WTC11 (cell line): ENCODE data around the gene SNX8. TPM values are rescaled to one million over a fixed set of nuclear protein-coding genes. Genes with fewer than 3 reads are reported as not detected.
A peak's percentile ranks its signal among the peaks of the same experiment; 100 is the strongest.

Experiments used
- ATAC-seq: fragments of 200-7000 bp; cut with Tn5 transposase; 2 replicates; pipeline ENCODE4 v1.10.0; 2021; ENCODE audit warnings: mild to moderate bottlenecking, moderate library complexity
- CTCF ChIA-PET: fragments of 300-600 bp; sonication (Branson Sonifier 250); formaldehyde crosslinking; loops from one replicate; lab custom pipeline; 2021; ENCODE audit warnings: antibody characterized with exemption; lab: Charles Lee
- POLR2A ChIA-PET: fragments of 350-600 bp; sonication (Branson Sonifier 250); formaldehyde crosslinking; loops from one replicate; lab custom pipeline; 2021; ENCODE audit warnings: antibody characterized with exemption; lab: Charles Lee
- DNase-seq: peaks from one replicate; pipeline ENCODE4 v3.0.0; 2021; ENCODE audit warnings: low spot score
- H3K27ac Mint-ChIP-seq: 2 replicates; pipeline ENCODE4 v1.8.0; 2021; ENCODE audit warnings: mixed read lengths
- H3K27me3 Mint-ChIP-seq: 2 replicates; pipeline ENCODE4 v1.8.0; 2021; ENCODE audit warnings: low read depth, mild to moderate bottlenecking, moderate library complexity, mixed read lengths
- H3K36me3 Mint-ChIP-seq: 2 replicates; pipeline ENCODE4 v1.8.0; 2021; ENCODE audit warnings: mixed read lengths
- H3K4me1 Mint-ChIP-seq: 2 replicates; pipeline ENCODE4 v1.8.0; 2022; ENCODE audit warnings: mixed read lengths
- H3K4me3 Mint-ChIP-seq: 2 replicates; pipeline ENCODE4 v1.8.0; 2021; ENCODE audit warnings: mild to moderate bottlenecking, moderate library complexity, mixed read lengths
- H3K9me3 Mint-ChIP-seq: 2 replicates; pipeline ENCODE4 v1.8.0; 2021; ENCODE audit warnings: mixed read lengths
- AR ChIP-seq: fragments of 250-450 bp; sonication (Bioruptor Pico); IDR thresholded peaks from 2 replicates; pipeline ENCODE4 v1.9.0; 2021; ENCODE audit warnings: mild to moderate bottlenecking
- ARID4B ChIP-seq: sonication (generic); formaldehyde crosslinking; IDR thresholded peaks from 2 replicates; pipeline ENCODE4 v1.8.0; 2023; ENCODE audit warnings: missing genetic modification reagents, mild to moderate bottlenecking, borderline replicate concordance
- ATF2 ChIP-seq: sonication (generic); formaldehyde crosslinking; IDR thresholded peaks from 2 replicates; pipeline ENCODE4 v1.8.1; 2022; ENCODE audit warnings: low read depth, missing genetic modification reagents, borderline replicate concordance
- ATF6 ChIP-seq: sonication (generic); formaldehyde crosslinking; IDR thresholded peaks from 2 replicates; pipeline ENCODE4 v1.8.1; 2023; ENCODE audit warnings: mild to moderate bottlenecking, missing genetic modification reagents
- GTF2I ChIP-seq: fragments of 250-450 bp; sonication (Bioruptor Pico); conservative IDR thresholded peaks from 2 replicates; pipeline ENCODE4 v1.4.0; 2021; ENCODE audit warnings: mild to moderate bottlenecking
- IRF2 ChIP-seq: sonication (generic); formaldehyde crosslinking; IDR thresholded peaks from 2 replicates; pipeline ENCODE4 v1.8.0; 2022; ENCODE audit warnings: low read depth, missing genetic modification reagents, borderline replicate concordance
- RELA ChIP-seq: sonication (generic); formaldehyde crosslinking; IDR thresholded peaks from 2 replicates; pipeline ENCODE4 v1.8.1; 2022; ENCODE audit warnings: missing genetic modification reagents, mild to moderate bottlenecking, borderline replicate concordance
- SMAD4 ChIP-seq: sonication (generic); formaldehyde crosslinking; IDR thresholded peaks from 2 replicates; pipeline ENCODE4 v1.8.0; 2022; ENCODE audit warnings: mild to moderate bottlenecking, missing genetic modification reagents
- ZNF423 ChIP-seq: fragments of 250-450 bp; sonication (Bioruptor Pico); IDR thresholded peaks from 2 replicates; pipeline ENCODE4 v2.1.2; 2022; ENCODE audit warnings: mild to moderate bottlenecking, moderate library complexity
- ZNF425 ChIP-seq: fragments of 250-450 bp; sonication (Bioruptor Pico); conservative IDR thresholded peaks from 2 replicates; pipeline ENCODE4 v1.9.0; 2021; ENCODE audit warnings: mild to moderate bottlenecking
- total RNA-seq: library from RNA; stranded (reverse); gene quantifications from 3 replicates; pipeline ENCODE4 v1.2.3, GENCODE V29; 2021

The SNX8 gene
- total RNA-seq, 1 experiment from 2014 or later = 50.8 TPM

GRCh38 chr7:2358968-2359527 is 44.8 kb upstream of the SNX8 start (continued):
- no peak for TF ChIP-seq ARID4B (CRISPR knock-in tag)
- TF ChIP-seq ZNF423 (CRISPR knock-in tag) = no peak

GRCh38 chr7:2357571-2357970 is 43.3 kb upstream of the SNX8 start:
- DNase-seq (no peak), ATAC-seq (no peak)
- H3K4me3 Mint-ChIP-seq = peak overlapping the region; percentile 87
- H3K4me1 Mint-ChIP-seq = peaks cover 25% of the 10 kb centered on the region
- ChIA-PET CTCF (interaction anchor here (0.6 kb wide), 1 partner anchor 197 kb away, joined by 3 read pairs; no protein-coding TSS in a partner anchor), POLR2A (interaction anchor here (0.7 kb wide), 1 partner anchor 868 kb away, joined by 3 read pairs; no protein-coding TSS in a partner anchor)
- TF ChIP-seq AR (CRISPR knock-in tag) (no peak), ATF2 (CRISPR knock-in tag) (no peak), IRF2 (CRISPR knock-in tag) (no peak), GTF2I (CRISPR knock-in tag) (no peak), SMAD4 (CRISPR knock-in tag) (no peak), ZNF425 (no peak), ATF6 (CRISPR knock-in tag) (no peak), RELA (CRISPR knock-in tag) (no peak)
- H3K36me3 Mint-ChIP-seq = peaks cover 54% of the 10 kb centered on the region
- no peaks in the 10 kb centered on the region for H3K9me3 Mint-ChIP-seq
- H3K27me3 Mint-ChIP-seq = no peaks in the 10 kb centered on the region
- H3K27ac Mint-ChIP-seq = peak overlapping the region; percentile 90
